GM23338 (cell line): ENCODE measurements around the gene HSD11B1L. TPM values are rescaled to one million over a fixed set of nuclear protein-coding genes. Genes with fewer than 3 reads are reported as not detected.
"Not testable (repeated sequence)": the region's sequence is repeated elsewhere in the genome, so short reads cannot be mapped to it uniquely, and the experiment has no call there.

Experiments
- ATAC-seq: fragments of 200-7000 bp; cut with Tn5 transposase; 3 replicates; pipeline ENCODE4 v1.9.1; 2020
- DNase-seq: peaks from one replicate; pipeline ENCODE4 v3.0.0-alpha.2; 2015; ENCODE audit warnings: low spot score
- H2AFZ ChIP-seq: fragments of 200-600 bp; sonication (generic); 2 replicates; pipeline ENCODE4 v1.8.0; 2016; ENCODE audit warnings: antibody characterized with exemption, mild to moderate bottlenecking, moderate library complexity
- H3F3A ChIP-seq: fragments of 200-600 bp; sonication (generic); replicated peaks from 2 replicates; pipeline ENCODE4 v1.8.0; 2017; ENCODE audit warnings: antibody characterized with exemption, mixed run types, low read depth
- H3K27ac ChIP-seq: fragments of 200-600 bp; sonication (generic); 2 replicates; pipeline ENCODE4 v1.6.1; 2016; ENCODE audit warnings: low read depth
- H3K27me3 ChIP-seq: fragments of 200-600 bp; sonication (generic); 2 replicates; pipeline ENCODE4 v1.8.0; 2016; ENCODE audit warnings: mild to moderate bottlenecking, mixed run types, moderate library complexity; ENCODE audit not compliant: insufficient read depth
- H3K36me3 ChIP-seq: fragments of 200-600 bp; sonication (generic); 2 replicates; pipeline ENCODE4 v1.8.0; 2016; ENCODE audit warnings: mild to moderate bottlenecking; ENCODE audit not compliant: insufficient read depth
- H3K4me1 ChIP-seq: fragments of 200-600 bp; sonication (generic); 2 replicates; pipeline ENCODE4 v1.8.0; 2016; ENCODE audit warnings: mild to moderate bottlenecking, moderate library complexity; ENCODE audit not compliant: insufficient read depth
- H3K4me2 ChIP-seq: fragments of 200-600 bp; sonication (generic); 2 replicates; pipeline ENCODE4 v1.7.1; 2017; ENCODE audit warnings: mixed run types
- H3K4me3 ChIP-seq: fragments of 200-600 bp; sonication (generic); 2 replicates; pipeline ENCODE4 v1.6.1; 2016; ENCODE audit warnings: mixed run types
- H3K79me2 ChIP-seq: fragments of 200-600 bp; sonication (generic); replicated peaks from 2 replicates; pipeline ENCODE4 v1.8.0; 2017; ENCODE audit warnings: mild to moderate bottlenecking; ENCODE audit not compliant: insufficient read depth
- H3K9me2 ChIP-seq: fragments of 200-600 bp; sonication (generic); 2 replicates; pipeline ENCODE4 v1.8.0; 2017; ENCODE audit not compliant: insufficient read depth
- H4K20me1 ChIP-seq: fragments of 200-600 bp; sonication (generic); replicated peaks from 2 replicates; pipeline ENCODE4 v1.8.0; 2017; ENCODE audit warnings: mild to moderate bottlenecking; ENCODE audit not compliant: insufficient read depth
- H3K27ac Mint-ChIP-seq: 2 replicates; pipeline ENCODE4 v1.8.0; 2020; ENCODE audit warnings: inconsistent platforms, mild to moderate bottlenecking, moderate library complexity, mixed read lengths
- H3K27me3 Mint-ChIP-seq: 3 replicates; pipeline ENCODE4 v1.8.0; 2022; ENCODE audit warnings: low read depth, mild to moderate bottlenecking, moderate library complexity, mixed read lengths, inconsistent platforms; ENCODE audit not compliant: insufficient read depth, poor library complexity
- H3K36me3 Mint-ChIP-seq: 3 replicates; pipeline ENCODE4 v1.8.0; 2021; ENCODE audit warnings: low read depth, mild to moderate bottlenecking, inconsistent platforms, moderate library complexity, mixed read lengths
- H3K4me1 Mint-ChIP-seq: 3 replicates; pipeline ENCODE4 v1.8.0; 2020; ENCODE audit warnings: mild to moderate bottlenecking, inconsistent platforms, mixed read lengths
- H3K4me3 Mint-ChIP-seq: 3 replicates; pipeline ENCODE4 v1.8.0; 2021; ENCODE audit warnings: moderate library complexity, mild to moderate bottlenecking, inconsistent platforms, mixed read lengths
- H3K9me3 Mint-ChIP-seq: 3 replicates; pipeline ENCODE4 v1.8.0; 2020; ENCODE audit warnings: moderate library complexity, mild to moderate bottlenecking, inconsistent platforms, mixed read lengths
- CREB1 ChIP-seq: fragments of 250-450 bp; sonication (Bioruptor Pico); IDR thresholded peaks from 2 replicates; pipeline ENCODE4 v1.5.0; 2020; ENCODE audit warnings: low read depth, mild to moderate bottlenecking, moderate library complexity
- polyA plus RNA-seq: library from polyadenylated mRNA; unstranded; fragments of >200 nt; fragmentation: Nextera tagmentation; extraction: Ambion mirVana; gene quantifications from 2 replicates; pipeline ENCODE4 v1.2.1, GENCODE V29; 2016
- total RNA-seq: library from RNA; depleted of rRNA; stranded (reverse); fragments of >200 nt; shearing (Covaris generic); gene quantifications from 2 replicates; pipeline ENCODE4 v1.2.3, GENCODE V29; 2014
- TF ChIP-seq, protein P1 (sequence below): fragments of 250-450 bp; sonication (Bioruptor Pico); IDR thresholded peaks from 2 replicates; pipeline ENCODE4 v1.5.0; 2020; ENCODE audit warnings: mild to moderate bottlenecking, moderate library complexity
- TF ChIP-seq, protein P2 (sequence below), 2 experiments: fragments of 200-600 bp in 1 of 2; sonication (generic) in 1 of 2; conservative IDR thresholded peaks; 2 replicates each; pipeline versions ENCODE4 v1.5.1 to v1.6.1; 2016 to 2017; ENCODE audit warnings: antibody characterized with exemption in 2 of 2, low read depth in 2 of 2, mild to moderate bottlenecking in 2 of 2, moderate library complexity in 1 of 2

HSD11B1L gene
- total and polyA plus RNA-seq, 2 experiments from 2014 or later, result 12.9 to 18.4 TPM

DNA sequence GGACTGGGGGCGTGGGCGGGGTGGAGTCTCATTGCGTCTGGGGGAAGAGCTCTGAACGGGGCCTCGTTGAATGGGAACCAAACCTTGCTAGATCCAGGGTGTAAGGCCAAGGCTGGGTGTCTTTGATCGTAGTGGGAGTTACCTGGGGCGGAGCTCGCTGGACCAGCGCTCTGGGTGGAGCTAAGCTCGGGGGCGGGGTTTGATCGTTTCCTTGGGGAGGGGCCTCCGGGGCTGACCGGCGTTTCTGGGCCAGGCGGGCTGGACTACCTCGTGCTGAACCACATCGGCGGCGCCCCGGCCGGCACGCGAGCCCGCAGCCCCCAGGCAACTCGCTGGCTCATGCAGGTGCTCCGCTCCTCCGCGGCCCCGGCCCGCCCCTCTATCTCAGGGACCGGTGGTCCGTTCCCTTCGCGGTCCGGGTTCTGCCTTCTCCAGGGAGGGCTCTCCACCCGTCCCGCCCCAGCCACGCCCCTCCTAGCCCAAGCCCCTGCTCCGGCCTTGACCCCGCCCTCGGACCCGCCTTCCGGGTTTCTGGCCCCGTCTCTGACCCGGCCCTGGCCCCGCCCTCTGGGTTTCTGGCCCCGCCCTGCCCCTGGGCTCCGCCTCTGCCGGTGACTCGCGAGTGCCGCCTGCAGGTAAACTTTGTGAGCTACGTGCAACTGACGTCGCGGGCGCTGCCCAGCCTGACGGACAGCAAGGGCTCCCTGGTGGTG is 6.0 kb downstream of the HSD11B1L start (continued):
- TF ChIP-seq, protein P1, sequence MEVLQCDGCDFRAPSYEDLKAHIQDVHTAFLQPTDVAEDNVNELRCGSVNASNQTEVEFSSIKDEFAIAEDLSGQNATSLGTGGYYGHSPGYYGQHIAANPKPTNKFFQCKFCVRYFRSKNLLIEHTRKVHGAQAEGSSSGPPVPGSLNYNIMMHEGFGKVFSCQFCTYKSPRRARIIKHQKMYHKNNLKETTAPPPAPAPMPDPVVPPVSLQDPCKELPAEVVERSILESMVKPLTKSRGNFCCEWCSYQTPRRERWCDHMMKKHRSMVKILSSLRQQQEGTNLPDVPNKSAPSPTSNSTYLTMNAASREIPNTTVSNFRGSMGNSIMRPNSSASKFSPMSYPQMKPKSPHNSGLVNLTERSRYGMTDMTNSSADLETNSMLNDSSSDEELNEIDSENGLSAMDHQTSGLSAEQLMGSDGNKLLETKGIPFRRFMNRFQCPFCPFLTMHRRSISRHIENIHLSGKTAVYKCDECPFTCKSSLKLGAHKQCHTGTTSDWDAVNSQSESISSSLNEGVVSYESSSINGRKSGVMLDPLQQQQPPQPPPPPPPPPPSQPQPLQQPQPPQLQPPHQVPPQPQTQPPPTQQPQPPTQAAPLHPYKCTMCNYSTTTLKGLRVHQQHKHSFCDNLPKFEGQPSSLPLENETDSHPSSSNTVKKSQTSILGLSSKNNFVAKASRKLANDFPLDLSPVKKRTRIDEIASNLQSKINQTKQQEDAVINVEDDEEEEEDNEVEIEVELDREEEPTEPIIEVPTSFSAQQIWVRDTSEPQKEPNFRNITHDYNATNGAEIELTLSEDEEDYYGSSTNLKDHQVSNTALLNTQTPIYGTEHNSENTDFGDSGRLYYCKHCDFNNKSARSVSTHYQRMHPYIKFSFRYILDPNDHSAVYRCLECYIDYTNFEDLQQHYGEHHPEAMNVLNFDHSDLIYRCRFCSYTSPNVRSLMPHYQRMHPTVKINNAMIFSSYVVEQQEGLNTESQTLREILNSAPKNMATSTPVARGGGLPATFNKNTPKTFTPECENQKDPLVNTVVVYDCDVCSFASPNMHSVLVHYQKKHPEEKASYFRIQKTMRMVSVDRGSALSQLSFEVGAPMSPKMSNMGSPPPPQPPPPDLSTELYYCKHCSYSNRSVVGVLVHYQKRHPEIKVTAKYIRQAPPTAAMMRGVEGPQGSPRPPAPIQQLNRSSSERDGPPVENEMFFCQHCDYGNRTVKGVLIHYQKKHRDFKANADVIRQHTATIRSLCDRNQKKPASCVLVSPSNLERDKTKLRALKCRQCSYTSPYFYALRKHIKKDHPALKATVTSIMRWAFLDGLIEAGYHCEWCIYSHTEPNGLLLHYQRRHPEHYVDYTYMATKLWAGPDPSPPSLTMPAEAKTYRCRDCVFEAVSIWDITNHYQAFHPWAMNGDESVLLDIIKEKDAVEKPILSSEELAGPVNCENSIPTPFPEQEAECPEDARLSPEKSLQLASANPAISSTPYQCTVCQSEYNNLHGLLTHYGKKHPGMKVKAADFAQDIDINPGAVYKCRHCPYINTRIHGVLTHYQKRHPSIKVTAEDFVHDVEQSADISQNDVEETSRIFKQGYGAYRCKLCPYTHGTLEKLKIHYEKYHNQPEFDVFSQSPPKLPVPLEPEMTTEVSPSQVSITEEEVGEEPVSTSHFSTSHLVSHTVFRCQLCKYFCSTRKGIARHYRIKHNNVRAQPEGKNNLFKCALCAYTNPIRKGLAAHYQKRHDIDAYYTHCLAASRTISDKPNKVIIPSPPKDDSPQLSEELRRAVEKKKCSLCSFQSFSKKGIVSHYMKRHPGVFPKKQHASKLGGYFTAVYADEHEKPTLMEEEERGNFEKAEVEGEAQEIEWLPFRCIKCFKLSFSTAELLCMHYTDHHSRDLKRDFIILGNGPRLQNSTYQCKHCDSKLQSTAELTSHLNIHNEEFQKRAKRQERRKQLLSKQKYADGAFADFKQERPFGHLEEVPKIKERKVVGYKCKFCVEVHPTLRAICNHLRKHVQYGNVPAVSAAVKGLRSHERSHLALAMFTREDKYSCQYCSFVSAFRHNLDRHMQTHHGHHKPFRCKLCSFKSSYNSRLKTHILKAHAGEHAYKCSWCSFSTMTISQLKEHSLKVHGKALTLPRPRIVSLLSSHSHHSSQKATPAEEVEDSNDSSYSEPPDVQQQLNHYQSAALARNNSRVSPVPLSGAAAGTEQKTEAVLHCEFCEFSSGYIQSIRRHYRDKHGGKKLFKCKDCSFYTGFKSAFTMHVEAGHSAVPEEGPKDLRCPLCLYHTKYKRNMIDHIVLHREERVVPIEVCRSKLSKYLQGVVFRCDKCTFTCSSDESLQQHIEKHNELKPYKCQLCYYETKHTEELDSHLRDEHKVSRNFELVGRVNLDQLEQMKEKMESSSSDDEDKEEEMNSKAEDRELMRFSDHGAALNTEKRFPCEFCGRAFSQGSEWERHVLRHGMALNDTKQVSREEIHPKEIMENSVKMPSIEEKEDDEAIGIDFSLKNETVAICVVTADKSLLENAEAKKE (CRISPR knock-in tag), result no peak

DNA sequence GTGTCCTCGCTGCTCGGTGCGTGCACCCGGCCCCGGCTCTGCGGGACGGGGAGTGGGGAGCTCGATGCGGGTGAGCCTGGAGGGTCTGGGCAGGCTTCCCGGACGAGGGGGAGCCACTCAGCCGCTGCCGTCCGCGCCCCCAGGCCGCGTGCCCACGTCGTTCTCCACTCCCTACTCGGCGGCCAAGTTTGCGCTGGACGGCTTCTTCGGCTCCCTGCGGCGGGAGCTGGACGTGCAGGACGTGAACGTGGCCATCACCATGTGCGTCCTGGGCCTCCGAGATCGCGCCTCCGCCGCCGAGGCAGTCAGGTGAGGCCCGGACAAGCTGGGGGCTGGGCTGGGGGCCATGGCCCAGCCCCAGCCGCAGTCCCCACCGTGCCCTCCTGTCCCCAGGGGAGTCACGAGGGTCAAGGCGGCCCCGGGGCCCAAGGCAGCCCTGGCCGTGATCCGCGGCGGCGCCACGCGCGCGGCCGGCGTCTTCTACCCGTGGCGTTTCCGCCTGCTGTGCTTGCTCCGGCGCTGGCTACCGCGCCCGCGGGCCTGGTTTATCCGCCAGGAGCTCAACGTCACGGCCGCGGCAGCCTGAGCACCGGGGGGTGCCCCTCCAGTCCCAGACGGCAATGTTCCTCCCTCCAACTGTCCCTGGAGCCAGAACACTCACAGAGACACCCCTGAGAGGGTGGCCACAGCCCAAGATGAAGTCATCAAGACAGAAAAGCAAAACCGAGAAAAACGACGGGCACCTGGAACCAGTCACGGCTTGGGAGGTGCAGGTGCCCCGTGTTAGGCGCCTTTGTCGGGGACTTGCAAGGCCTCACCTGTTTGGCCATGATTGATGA is 6.8 kb downstream of the HSD11B1L start:
- no peak overlapping the region; the same call in 1 of the 2 replicates for H2AFZ ChIP-seq
- DNase-seq (no peak), ATAC-seq (no peak)
- no peak overlapping the region for H3K27ac ChIP-seq
- H3K79me2 ChIP-seq, result peaks cover 25% of the 10 kb centered on the region
- no peaks in the 10 kb centered on the region for H3K36me3 ChIP-seq
- Mint-ChIP-seq H3K4me3 (peak overlapping the region; percentile 76), H3K36me3 (peaks cover 29% of the 10 kb centered on the region), H3K27ac (no peak overlapping the region), H3K4me1 (peaks cover 8% of the 10 kb centered on the region; the same call in 2 of the 3 replicates), H3K27me3 (peaks cover 35% of the 10 kb centered on the region), H3K9me3 (peaks cover 8% of the 10 kb centered on the region; the same call in 1 of the 3 replicates)
- H3K4me3 ChIP-seq, result peak overlapping the region; percentile 76
- TF ChIP-seq CREB1 (CRISPR knock-in tag), result no peak
- TF ChIP-seq, protein P2, sequence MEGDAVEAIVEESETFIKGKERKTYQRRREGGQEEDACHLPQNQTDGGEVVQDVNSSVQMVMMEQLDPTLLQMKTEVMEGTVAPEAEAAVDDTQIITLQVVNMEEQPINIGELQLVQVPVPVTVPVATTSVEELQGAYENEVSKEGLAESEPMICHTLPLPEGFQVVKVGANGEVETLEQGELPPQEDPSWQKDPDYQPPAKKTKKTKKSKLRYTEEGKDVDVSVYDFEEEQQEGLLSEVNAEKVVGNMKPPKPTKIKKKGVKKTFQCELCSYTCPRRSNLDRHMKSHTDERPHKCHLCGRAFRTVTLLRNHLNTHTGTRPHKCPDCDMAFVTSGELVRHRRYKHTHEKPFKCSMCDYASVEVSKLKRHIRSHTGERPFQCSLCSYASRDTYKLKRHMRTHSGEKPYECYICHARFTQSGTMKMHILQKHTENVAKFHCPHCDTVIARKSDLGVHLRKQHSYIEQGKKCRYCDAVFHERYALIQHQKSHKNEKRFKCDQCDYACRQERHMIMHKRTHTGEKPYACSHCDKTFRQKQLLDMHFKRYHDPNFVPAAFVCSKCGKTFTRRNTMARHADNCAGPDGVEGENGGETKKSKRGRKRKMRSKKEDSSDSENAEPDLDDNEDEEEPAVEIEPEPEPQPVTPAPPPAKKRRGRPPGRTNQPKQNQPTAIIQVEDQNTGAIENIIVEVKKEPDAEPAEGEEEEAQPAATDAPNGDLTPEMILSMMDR (conservative IDR thresholded peaks at IDR 0.05; ENCODE audit: low read depth in 2 of 2), result 0 out of 4 replicates have a peak, but pooled peaks of 1 of the 2 experiments have one; percentile 1
- H3K9me2 ChIP-seq, result no peaks in the 10 kb centered on the region
- peaks cover 8% of the 10 kb centered on the region; the same call in 1 of the 2 replicates for H4K20me1 ChIP-seq
- no peaks in the 10 kb centered on the region for H3K27me3 ChIP-seq
- H3K4me2 ChIP-seq, result peak overlapping the region; percentile 73
- H3F3A ChIP-seq, result peaks cover 17% of the 10 kb centered on the region
- H3K4me1 ChIP-seq, result peaks cover 2% of the 10 kb centered on the region; the same call in 1 of the 2 replicates

DNA sequence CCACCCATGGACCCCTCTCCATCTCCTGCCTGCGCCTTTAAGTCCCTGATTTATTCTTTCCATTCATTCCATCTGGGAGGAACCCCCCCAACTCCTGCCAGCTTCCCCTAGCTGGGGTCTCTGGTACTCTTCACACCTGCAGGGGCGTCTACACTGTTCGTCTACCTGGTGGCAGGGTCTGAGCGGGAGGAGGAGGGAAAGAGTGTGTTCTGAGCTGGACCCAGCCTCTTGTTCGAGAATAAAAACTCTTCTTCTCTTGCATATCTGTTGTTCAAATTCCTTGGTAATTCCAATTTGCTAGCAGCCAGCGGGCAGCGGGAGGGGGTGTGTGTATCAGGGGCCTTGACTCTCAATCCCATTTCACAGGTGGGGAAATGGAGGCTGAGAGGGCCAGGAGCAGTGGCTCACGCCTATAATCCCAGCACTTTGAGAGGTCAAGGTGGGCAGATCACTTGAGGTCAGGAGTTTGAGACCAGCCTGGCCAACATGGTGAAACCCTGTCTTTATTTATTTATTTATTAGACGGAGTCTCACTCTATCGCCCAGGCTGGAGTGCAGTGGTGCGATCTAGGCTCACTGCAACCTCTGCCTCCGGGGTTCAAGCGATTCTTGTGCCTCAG is 7.5 kb downstream of the HSD11B1L start:
- H3K4me3 ChIP-seq, H4K20me1 ChIP-seq, H3K36me3 ChIP-seq, H3K27ac ChIP-seq, H2AFZ ChIP-seq, H3K4me1 ChIP-seq, H3K27ac Mint-ChIP-seq, H3K27me3 ChIP-seq, DNase-seq, H3K9me2 ChIP-seq, H3K4me2 ChIP-seq, H3K4me1 Mint-ChIP-seq, ATAC-seq, H3K9me3 Mint-ChIP-seq: not testable (repeated sequence)
- Mint-ChIP-seq H3K4me3 (peak overlapping the region; percentile 40; the same call in 2 of the 3 replicates), H3K36me3 (peaks cover 37% of the 10 kb centered on the region), H3K27me3 (peaks cover 43% of the 10 kb centered on the region)
- Histone ChIP-seq H3K79me2 (peaks cover 27% of the 10 kb centered on the region), H3F3A (peaks cover 24% of the 10 kb centered on the region)
